HG03565 (cell line): ENCODE measurements around the gene ZNF548.

Experiments
- ATAC-seq: cut with Tn5 transposase; IDR thresholded peaks from one replicate; pipeline ENCODE4 v1.9.1; 2021; ENCODE audit warnings: mild to moderate bottlenecking, moderate library complexity; ENCODE audit not compliant: unreplicated experiment

ZNF548 gene

GRCh38 chr19:57395710-57396109 is 6.1 kb downstream of the ZNF548 start:
- no peak for ATAC-seq

- ATAC-seq: no peak
Observed at GRCh38 chr19:57398868-57399267, 9.2 kb downstream of the ZNF548 start.

DNA sequence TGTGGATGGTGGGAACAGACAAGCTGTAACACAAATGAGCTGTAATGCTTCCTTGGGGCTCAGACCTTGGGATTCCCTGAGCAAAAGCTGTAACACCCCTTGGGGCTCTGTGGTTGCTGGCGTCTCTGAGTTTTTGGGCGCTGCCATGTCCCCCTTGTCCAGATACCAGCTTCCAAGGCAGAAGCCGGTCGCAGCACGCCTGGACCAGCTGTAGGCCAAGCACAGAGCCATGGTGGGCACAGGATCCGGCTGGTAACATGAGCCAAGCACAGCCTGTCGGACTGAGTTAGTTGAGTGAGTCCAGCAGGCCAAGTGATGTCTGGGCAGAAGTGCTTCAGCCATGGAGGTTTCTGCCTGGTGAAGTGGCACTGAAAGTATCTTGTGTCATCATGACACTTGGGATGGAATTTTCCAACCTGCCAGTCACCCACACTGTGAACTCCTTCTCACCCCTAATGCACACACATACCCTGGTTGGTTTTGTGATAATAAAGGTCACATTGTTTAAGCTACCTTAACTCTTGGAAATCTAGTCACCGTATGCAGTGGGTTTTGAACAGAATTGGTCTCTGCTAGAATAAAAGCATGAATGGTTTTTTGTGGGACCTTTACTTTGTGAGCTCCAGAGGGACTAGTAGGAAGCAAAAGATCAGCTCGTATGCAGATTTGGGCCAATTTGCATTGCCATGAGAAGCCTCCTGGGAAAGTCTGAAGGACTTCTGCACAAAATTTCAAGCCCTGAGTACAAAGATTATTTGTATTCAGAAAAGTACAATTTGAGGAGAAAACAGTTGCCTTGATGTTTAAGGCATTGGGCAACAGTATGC is 14.3 kb downstream of the ZNF548 start:
- ATAC-seq: no peak

DNA sequence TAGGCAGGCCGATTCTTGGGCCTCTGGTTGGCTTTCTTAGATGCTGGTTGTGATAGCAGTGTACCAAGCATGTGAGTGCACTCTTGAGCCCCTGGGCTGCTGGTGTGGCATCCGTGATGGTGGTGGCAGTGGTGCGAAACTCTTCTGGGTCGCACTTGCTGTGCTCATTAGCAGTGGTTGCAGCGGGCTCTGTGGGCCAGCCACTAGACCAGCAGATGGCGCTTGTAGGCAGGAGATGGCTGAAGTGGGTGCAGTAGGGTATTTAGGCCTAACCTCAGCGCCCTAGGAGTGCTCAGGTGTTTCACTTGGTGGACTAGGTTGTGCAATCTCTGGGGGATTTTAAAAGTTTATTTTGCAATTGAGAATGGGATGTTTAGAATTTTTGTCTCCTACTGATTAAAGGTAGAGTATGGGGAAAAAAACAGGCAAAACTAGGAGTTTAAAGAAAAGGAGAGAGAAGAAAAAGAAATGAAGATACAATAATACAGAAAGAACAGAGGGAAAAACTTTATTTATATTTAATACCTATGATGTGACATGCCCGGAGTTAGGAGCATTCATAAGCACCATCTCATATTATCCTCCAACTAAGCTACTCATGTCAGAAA is 17.0 kb downstream of the ZNF548 start:
- no peak for ATAC-seq

GRCh38 chr19:57410877-57411671 is 21.4 kb downstream of the ZNF548 start, which contains the start of gene ZNF17:
Gene ZNF17, plus strand, starts transcription at chr19:57411161. Its CDS starts 2,455 bp downstream, at chr19:57413616.
- ATAC-seq: peak; percentile 96

DNA sequence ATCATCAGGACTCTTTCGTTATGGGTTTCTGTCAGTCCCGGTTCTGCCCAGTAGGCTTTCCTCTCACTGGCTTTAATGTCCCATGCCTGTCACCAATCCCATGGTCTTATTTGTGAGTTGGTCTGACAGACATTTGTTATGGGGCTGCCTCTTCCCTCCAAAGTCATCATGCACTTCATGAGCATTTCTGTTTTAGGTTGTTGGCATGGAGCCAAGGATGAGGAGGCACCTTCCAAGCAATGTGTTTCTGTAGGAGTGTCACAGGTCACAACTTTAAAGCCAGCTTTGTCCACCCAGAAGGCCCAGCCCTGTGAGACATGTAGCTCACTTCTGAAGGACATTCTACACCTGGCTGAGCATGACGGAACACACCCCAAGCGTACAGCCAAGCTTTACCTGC is 29.8 kb downstream of the ZNF548 start:
- no peak for ATAC-seq

GRCh38 chr19:57421037-57421436 is 31.4 kb downstream of the ZNF548 start:
- no peak for ATAC-seq

GRCh38 chr19:57434386-57435061 is 44.9 kb downstream of the ZNF548 start:
- peak; percentile 3 for ATAC-seq

GRCh38 chr19:57435062-57435978 is 45.7 kb downstream of the ZNF548 start, which contains the start of gene ZNF749:
Gene ZNF749, plus strand, starts transcription at chr19:57435325. Its CDS starts 254 bp downstream, at chr19:57435579.
- ATAC-seq: peak; percentile 95

- no peak for ATAC-seq
Observed at GRCh38 chr19:57436417-57436816, 46.8 kb downstream of the ZNF548 start.

DNA sequence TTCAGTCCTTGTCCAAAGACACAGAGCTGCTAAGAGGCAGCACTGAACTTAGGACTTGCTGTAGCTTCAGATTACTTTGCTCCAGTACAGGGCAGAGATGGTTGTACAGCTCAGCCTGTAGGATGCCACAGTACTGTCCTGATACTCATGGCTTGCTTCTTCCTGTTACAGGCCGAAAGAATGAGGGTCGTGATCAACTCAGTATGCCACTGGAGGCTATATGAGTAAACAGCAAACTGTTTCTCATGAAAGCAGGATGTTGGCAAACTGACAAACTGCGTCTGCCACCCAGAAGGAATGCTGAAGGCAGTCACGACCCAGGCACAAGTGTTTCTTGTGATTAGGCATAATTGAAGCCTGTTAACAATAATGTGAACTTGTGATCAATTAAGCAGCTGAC is 48.3 kb downstream of the ZNF548 start:
- ATAC-seq: no peak

- ATAC-seq: no peak
Observed at GRCh38 chr19:57438925-57439324, 49.3 kb downstream of the ZNF548 start.

- ATAC-seq: no peak
Observed at GRCh38 chr19:57441979-57442752, 52.5 kb downstream of the ZNF548 start.

DNA sequence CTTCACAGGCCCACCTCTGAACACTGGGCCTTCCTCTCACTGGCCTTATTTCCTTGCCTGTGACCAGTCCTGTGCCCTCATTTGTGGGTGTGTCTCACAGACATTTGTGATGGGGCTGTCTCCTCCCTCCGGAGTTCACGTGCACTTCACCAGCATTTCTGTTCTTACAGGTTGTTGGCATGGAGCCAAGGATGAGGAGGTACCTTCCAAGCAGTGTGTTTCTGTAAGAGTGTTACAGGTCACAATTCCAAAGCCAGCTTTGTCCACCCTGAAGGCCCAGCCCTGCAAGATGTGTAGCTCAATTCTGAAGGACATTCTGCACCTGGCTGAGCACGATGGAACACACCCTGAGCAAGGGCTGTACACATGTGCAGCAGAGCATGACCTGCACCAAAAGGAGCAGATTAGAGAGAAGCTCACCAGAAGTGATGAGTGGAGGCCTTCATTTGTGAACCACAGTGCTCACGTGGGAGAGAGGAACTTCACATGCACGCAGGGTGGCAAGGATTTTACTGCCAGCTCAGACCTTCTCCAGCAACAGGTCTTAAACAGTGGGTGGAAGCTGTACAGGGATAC is 53.6 kb downstream of the ZNF548 start:
- ATAC-seq: no peak

DNA sequence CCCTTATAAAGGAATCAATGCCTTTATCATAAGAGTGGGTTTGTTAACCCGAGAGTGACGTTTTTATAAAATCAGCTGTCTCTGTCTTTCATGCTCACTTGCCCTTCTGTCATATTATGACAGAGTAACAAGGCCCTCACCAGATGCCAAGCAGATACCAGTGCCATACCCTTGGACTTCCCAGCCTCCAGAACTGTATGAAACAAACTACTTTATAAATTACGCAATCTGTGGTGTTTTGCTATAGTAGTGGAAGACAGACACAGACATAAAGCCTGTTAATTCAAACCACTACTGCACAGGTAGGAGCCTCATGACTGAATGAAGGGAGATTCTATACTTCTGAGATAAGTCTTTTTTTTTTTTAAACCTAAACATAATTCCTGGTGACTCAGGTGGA is 62.7 kb downstream of the ZNF548 start:
- no peak for ATAC-seq
